ENCODE measurements around the gene UBE2H. TPM values are rescaled to one million over a fixed set of nuclear protein-coding genes. Genes with fewer than 3 reads are reported as not detected.
A peak's percentile ranks its signal among the peaks of the same experiment; 100 is the strongest.
"Not testable (repeated sequence)": the region's sequence is repeated elsewhere in the genome, so short reads cannot be mapped to it uniquely, and the experiment has no call there.

The UBE2H gene
- total RNA-seq, 1 experiment from 2014 or later: 42.3 TPM

DNA sequence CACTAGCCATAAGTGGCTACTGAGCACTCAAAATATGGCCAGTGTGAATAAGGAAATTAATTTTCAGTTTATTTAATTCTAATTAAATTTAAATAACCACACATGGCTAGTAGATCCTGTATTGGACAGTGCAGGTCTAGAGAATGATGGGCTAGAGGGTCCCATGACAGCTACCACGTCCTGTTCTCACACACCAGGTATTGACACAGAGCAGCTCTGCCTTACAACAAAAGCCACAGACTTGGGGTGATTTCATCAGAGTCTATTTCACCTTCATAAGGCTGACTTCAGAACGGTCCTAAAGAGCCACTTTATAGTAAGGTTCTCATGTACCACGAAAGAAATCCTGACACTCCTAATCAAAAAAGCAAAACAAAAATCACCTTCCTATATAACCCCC is 111.3 kb downstream of the UBE2H start:
- Histone ChIP-seq H3K27ac (no peak overlapping the region), H3K9me3 (replicated peaks) (no peaks in the 10 kb centered on the region), H3K4me1 (peaks cover 13% of the 10 kb centered on the region), H3K4me3 (no peak overlapping the region), H3K27me3 (no peaks in the 10 kb centered on the region), H3K36me3 (peaks cover 2% of the 10 kb centered on the region; the same call in 1 of the 2 replicates)
- DNase-seq: no peak

DNA sequence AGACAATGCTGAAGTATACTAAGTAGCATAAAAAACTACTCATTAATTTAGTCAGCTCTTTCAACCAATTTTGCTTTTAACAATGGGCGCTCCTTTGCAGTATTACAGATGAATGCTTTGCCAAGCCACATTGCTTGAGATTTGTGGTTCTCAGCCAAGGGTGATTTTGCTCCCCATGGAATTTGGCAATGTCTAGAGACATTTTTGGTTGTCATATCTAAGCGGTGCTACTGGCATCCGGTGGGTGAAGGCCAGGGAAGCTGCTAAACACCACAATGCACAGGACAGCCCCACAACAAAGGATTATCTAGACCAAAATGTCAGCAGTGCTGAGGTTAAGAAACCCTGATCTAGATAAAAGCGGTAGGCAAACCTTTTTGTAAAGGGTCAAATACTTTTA is 112.0 kb downstream of the UBE2H start:
- no peak for DNase-seq
- Histone ChIP-seq H3K9me3 (replicated peaks) (no peaks in the 10 kb centered on the region), H3K27ac (no peak overlapping the region), H3K27me3 (no peaks in the 10 kb centered on the region), H3K4me1 (peaks cover 7% of the 10 kb centered on the region), H3K36me3 (peaks cover 2% of the 10 kb centered on the region; the same call in 1 of the 2 replicates), H3K4me3 (no peak overlapping the region)

DNA sequence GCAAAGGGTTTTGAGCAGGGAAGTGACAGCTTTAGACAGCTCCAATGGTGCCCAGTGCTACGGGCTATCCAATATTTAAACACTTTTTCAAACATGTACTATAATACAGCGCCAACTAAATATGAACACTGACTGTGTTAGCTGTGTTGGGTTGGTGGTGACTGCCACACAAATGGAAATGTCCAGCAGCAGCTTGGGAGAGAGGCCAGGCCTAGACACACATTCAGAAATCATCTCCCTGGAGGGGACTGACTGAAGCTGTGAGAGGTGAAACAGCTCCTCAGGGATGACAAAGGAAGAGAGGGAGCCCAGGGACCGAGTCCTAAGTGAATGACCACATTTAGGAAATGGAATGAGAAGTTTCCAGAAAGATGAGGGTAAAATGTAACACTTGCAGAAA is 115.8 kb downstream of the UBE2H start:
- Histone ChIP-seq H3K27ac (no peak overlapping the region), H3K9me3 (replicated peaks) (no peaks in the 10 kb centered on the region), H3K36me3 (peaks cover 2% of the 10 kb centered on the region; the same call in 1 of the 2 replicates), H3K4me3 (no peak overlapping the region), H3K4me1 (peaks cover 5% of the 10 kb centered on the region), H3K27me3 (no peaks in the 10 kb centered on the region)
- DNase-seq: no peak

DNA sequence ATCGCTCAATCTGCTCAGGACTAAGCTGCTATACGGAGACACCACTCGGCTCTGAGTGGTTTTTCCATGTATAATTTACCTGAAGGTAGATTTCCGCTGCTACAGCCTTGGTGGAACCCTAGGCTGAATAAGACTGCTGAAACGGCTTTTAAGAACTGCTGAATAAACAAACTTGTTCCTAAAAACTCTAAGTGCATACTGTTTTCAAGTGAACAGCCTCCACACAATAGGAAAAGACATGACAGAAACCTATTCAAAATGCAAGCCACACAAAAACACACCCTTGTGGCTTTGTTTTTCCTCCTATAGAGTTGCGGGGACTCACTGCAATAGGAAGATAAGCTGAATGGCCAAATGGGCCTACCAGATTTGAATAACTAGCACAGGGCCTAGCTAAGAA is 117.2 kb downstream of the UBE2H start:
- Histone ChIP-seq H3K27ac (no peak overlapping the region), H3K4me1 (peaks cover 19% of the 10 kb centered on the region), H3K27me3 (no peaks in the 10 kb centered on the region), H3K9me3 (replicated peaks) (no peaks in the 10 kb centered on the region), H3K4me3 (no peak overlapping the region), H3K36me3 (peaks cover 2% of the 10 kb centered on the region; the same call in 1 of the 2 replicates)
- no peak for DNase-seq

DNA sequence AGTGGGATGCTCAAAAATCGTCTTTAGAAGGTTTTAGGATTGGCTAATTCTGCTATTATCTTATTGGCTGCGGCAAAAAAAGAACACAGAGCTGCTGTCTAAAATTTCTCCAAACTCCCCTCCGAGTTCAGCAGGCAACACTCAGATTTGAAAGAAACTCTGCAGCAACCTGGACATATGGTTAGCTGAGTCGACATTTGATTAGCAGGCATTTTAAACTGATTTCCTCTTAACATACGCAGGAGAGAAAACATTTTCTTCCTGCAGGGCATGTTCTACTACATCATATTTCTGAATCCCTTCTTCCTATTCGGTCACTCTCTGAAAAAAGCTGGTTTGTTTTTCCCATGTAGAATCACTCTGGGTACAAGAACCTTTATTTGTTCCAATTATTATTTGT is 119.4 kb downstream of the UBE2H start:
- H3K4me1 ChIP-seq: peaks cover 32% of the 10 kb centered on the region
- not testable (repeated sequence) for H3K36me3 ChIP-seq, H3K27ac ChIP-seq

DNA sequence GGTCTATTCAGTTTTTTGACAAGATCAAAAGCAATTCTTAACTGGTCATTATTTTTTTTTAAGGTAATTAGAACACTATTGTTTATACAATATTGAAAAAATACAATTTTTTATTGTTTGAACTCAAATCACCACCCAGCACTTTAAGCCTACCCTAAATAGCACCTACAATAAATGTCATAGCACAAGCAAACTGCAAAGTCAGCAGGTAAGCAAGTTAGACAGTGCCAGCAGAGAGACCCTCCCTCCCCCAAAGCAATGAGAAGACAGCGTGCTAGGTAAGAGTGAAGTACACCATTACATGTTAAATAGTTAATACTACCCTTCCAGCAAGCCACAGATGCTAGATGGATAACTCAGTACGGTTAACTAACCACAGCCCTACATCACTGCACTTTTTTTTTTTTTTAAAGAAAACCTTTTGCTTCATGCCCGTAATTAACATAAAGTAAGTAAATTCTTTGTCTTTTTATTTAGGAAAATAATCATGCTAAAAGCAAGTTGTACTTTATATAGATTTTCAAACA is 120.0 kb downstream of the UBE2H start:
- H3K27ac ChIP-seq: no peak overlapping the region
- DNase-seq: no peak
- H3K27me3 ChIP-seq: no peaks in the 10 kb centered on the region
- H3K9me3 ChIP-seq (replicated peaks): no peaks in the 10 kb centered on the region
- H3K4me1 ChIP-seq: peaks cover 32% of the 10 kb centered on the region
- no peaks in the 10 kb centered on the region for H3K36me3 ChIP-seq
- no peak overlapping the region for H3K4me3 ChIP-seq

More for the DNA sequence above, 119.4 kb downstream of the UBE2H start:
- H3K27me3 ChIP-seq; H3K9me3 ChIP-seq (replicated peaks); DNase-seq; H3K4me3 ChIP-seq: not testable (repeated sequence)

DNA sequence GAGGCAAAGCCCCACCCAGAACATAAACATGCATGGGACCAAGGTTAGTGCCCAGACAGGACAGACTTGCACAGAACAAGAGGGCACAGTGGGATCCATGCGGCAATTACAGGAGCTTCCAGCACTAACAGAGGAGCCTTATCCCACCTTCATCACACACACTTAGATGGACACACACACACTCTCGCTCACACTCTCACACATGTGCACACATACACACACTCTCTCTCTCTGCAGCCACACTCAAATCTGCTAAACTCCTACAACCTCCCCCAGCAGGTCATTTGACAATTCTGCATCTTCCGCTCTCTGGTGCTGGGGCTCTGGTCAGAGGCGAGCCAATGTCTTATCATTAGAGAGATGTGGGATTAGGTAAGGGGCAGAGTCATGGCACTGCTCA is 120.5 kb downstream of the UBE2H start:
- no peak for DNase-seq
- Histone ChIP-seq H3K27ac (peak overlapping the region; percentile 80), H3K9me3 (replicated peaks) (no peaks in the 10 kb centered on the region)

DNA sequence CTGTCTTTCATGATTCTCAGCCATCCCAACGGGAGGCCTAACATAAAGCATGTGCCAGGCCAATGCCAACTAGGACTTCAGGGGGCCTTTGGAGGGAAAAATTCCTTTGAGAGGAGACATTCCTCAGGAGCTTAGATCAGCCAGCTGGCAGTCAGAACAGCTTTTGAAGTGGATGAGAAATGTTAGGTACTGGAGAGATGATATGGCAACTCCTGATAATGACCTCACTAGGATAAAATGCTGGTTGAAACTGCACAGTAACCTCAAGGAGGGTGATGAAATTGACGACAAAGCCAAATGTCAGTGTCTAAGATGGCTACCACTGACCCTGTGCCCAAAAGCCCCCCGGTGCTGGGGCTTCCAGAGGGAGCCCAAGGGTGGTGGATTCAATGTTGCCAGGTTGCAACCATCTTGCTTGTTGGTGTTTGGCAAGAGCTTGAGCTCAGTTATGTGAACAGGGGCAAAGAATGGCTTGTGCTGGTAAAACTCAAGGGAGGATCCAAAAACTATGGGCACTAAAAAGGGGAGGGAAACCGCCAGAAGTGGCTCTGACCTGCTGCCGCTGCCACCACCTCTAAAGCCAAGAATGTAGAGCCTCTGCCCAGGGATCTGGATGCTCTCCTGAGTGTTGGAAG is 121.2 kb downstream of the UBE2H start:
- Histone ChIP-seq H3K27me3 (no peaks in the 10 kb centered on the region), H3K27ac (peak overlapping the region; percentile 80), H3K4me3 (no peak overlapping the region), H3K36me3 (no peaks in the 10 kb centered on the region), H3K4me1 (peaks cover 32% of the 10 kb centered on the region), H3K9me3 (replicated peaks) (no peaks in the 10 kb centered on the region)
- peak; percentile 74 to 76 for DNase-seq

More for the DNA sequence above, 120.5 kb downstream of the UBE2H start:
- H3K27me3 ChIP-seq: no peaks in the 10 kb centered on the region
- peaks cover 32% of the 10 kb centered on the region for H3K4me1 ChIP-seq
- H3K36me3 ChIP-seq: no peaks in the 10 kb centered on the region
- H3K4me3 ChIP-seq: no peak overlapping the region

DNA sequence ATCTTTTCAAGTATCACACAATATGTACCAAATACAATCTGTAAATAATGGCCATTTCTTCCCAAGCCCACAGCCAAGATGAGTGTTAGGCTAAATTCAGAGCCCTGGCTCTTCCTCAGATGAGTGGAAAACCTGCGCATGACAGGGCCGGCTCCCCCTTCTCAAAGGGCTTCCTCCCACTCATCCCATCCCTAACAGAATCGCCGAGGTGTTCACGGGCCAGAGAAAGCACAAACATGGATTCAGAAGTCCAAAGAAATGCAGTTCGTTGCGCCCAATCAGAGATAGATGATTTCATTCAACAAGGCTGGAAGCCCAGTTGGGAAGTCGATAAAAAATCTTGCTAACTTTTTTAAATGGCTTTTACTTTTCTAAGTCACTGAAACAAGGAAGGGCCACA is 121.8 kb downstream of the UBE2H start:
- Histone ChIP-seq H3K4me3 (no peak overlapping the region), H3K27ac (peak overlapping the region; percentile 80), H3K27me3 (no peaks in the 10 kb centered on the region), H3K4me1 (peaks cover 35% of the 10 kb centered on the region), H3K9me3 (replicated peaks) (no peaks in the 10 kb centered on the region), H3K36me3 (no peaks in the 10 kb centered on the region)
- no peak for DNase-seq

DNA sequence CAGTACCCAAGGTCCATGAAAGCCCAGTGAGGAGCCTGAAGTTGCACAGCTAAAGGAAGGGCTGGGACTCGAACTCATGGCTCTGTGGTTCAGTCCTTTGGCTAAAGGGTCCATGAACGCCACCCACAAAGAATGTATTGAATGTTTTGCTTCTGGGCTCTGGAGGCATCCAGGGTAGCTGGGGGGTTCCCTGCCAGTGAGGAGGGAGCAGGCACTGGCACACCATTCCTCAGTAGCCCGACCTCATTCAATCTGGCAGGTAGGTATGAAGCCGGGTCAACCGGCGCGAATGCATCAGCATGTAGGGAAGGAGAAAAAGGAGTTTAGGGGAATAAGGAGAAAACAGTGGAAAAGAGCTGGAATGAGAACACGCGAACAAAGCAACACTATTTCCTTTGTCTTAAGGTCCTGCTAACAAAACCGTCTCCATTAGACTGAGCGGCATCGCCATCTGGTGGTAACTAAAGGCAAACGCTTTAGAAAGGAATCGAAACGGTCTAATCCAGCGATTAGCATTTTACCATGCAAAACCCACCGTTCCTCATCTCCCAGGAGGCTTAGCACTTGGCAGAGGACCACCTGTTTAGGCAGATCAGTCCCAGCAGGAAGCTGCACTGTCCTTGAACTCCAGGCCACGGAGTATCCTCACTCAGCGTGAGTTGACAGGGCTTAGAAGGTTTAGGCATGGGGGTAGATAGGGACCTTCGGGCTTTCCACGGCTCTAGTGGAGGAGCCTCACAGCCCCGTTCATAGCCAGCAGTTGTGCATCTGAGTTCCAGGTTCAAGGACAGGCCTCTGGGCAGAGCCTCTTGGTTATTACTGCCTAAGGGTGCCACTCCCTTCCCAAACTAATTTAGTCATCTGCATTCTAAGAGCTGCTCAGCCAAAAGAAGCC is 122.8 kb downstream of the UBE2H start:
- Histone ChIP-seq H3K4me3 (no peak overlapping the region; the same call in 1 of the 2 replicates), H3K27ac (peak overlapping the region; percentile 80), H3K9me3 (replicated peaks) (no peaks in the 10 kb centered on the region), H3K4me1 (peaks cover 35% of the 10 kb centered on the region), H3K36me3 (no peaks in the 10 kb centered on the region), H3K27me3 (no peaks in the 10 kb centered on the region)
- DNase-seq: peak; percentile 97 to 99

DNA sequence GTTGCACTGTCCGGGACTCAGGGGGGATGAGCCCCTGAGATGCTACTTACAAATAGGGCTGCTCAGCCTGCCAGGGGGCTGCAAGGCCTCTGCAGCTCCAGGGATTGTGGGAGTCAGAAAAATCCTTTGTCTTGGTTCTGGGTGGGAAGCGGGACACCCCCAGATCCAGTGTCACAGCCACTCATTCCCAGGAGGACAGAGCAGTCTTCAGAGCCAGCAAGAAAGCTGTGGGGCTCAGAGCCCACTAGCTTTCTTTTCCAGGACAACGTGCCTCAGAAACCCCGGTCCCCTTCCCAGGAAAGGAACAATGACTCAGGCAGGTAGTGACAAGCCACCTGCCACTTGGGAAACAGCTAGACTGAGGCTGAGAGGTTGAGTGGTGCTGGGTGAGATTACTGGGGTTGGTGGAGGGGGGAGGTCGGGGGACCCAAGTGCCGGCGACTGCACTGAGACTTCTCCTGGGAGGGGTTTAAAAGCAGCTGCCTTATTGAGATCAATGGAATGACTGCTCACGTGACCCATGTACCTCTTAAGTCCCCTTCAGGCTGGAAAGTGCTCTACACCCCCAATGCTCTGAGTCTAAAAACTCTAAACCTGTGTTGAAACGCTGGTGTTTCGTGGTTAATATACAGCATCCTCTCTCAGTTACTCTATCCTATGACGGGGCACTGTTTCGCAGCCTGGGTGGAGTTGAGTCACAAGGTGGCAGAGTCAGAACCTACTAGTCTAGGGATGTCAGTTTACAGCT is 123.6 kb downstream of the UBE2H start:
- H3K9me3 ChIP-seq (replicated peaks): no peaks in the 10 kb centered on the region
- no peaks in the 10 kb centered on the region for H3K27me3 ChIP-seq
- H3K36me3 ChIP-seq: no peaks in the 10 kb centered on the region
- peak in 1 of 2 experiments; percentile 43 for DNase-seq
- peak overlapping the region; percentile 80 for H3K27ac ChIP-seq
- no peak overlapping the region for H3K4me3 ChIP-seq
- peaks cover 35% of the 10 kb centered on the region for H3K4me1 ChIP-seq

DNA sequence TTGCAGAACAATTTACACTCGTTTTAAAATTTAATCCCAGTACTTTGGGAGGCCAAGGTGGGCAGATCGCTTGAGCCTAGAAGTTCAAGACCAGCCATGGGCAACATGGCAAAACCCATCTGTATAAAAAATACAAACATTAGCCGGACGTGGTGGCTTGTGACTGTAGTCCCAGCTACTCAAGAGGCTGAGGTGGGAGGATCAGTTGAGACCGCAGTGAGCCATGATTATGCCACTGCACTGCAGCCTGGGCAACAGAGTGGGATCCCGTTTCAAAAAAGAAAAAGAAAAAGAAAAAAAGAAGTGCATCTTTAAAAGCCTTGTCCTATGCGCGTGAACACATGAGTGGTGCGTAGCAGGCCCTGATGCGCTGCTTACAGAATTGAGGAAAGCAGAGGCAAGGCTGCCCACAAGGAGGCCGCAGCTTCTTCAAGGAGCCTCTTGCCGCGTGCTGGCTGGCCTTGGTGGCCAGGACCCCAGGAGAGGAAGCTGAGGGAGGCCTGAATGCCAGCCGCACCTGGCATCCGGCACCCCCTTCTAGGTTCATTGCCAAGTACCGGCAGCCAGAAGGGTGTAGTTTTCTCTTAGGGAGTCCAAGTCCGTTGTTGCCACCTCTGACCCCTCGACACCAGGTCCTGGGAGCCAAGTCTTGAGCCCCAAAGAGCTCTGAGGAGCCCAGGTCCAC is 124.5 kb downstream of the UBE2H start:
- Histone ChIP-seq H3K27ac (no peak overlapping the region), H3K4me1 (peaks cover 35% of the 10 kb centered on the region), H3K4me3 (no peak overlapping the region), H3K27me3 (no peaks in the 10 kb centered on the region), H3K9me3 (replicated peaks) (no peaks in the 10 kb centered on the region), H3K36me3 (no peaks in the 10 kb centered on the region)
- DNase-seq: no peak

DNA sequence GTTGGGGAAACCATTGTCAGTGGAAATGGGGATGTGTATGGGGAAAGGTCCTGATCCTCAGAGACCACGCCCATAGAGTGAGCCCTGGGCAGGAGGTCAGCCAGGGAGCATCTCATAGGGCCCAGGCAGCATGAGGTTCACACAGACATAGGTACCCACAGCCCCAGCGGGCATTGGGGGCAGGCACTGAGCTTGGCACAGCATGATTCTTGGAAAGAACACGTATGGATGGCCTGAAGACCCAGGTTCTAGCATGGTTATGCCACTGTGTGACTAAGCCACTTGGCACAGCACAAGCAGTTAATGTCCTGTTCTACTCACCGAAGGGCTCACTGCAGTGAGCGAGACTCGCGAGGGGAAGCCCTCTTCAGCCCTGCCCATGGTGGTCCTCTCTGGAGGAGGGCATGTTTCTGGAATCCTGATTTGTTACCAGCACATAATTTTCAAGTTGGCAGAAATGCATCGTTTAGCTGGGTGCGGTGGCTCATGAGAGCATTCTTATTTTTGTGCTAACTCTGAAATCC is 125.2 kb downstream of the UBE2H start:
- no peak overlapping the region for H3K27ac ChIP-seq
- H3K27me3 ChIP-seq: no peaks in the 10 kb centered on the region
- H3K9me3 ChIP-seq (replicated peaks): no peaks in the 10 kb centered on the region
- H3K4me1 ChIP-seq: peaks cover 35% of the 10 kb centered on the region
- no peaks in the 10 kb centered on the region for H3K36me3 ChIP-seq
- DNase-seq: no peak
- no peak overlapping the region for H3K4me3 ChIP-seq

DNA sequence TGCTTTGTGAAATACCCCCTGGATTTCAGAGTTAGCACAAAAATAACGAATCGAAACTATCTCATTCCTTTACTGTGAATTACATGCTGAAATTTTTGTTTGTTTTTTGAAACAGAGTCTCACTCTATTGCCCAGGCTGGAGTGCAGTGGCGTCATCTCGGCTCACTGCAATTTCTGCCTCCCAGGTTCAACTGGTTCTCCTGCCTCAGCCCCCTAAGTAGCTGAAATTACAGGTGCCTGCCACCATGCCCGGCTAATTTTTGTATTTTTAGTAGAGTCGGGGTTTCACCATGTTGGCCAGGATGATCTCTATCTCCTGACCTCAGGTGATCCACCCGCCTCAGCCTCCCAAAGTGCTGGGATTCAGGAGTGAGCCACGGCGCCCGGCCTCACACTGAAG is 125.9 kb downstream of the UBE2H start:
- H3K36me3 ChIP-seq; DNase-seq; H3K9me3 ChIP-seq (replicated peaks); H3K4me3 ChIP-seq; H3K27ac ChIP-seq; H3K27me3 ChIP-seq: not testable (repeated sequence)
- H3K4me1 ChIP-seq: peaks cover 29% of the 10 kb centered on the region

Measured in SJCRH30 (cell line).